B cell (primary cell): ENCODE measurements around the gene FBXO24. TPM values are rescaled to one million over a fixed set of nuclear protein-coding genes. Genes with fewer than 3 reads are reported as not detected.

ENCODE experiments used
- ATAC-seq: fragments of 200-7000 bp; cut with Tn5 transposase; one replicate; pipeline ENCODE4 v1.10.0; 2021; ENCODE audit warnings: low read depth, mild to moderate bottlenecking, moderate number of reproducible peaks, moderate library complexity
- CTCF ChIA-PET: fragments of 350-600 bp; sonication (Branson Sonifier 250); formaldehyde crosslinking; loops from one replicate; lab custom pipeline; 2021; ENCODE audit warnings: antibody characterized with exemption, inconsistent platforms; lab: Charles Lee
- POLR2A ChIA-PET: fragments of 350-600 bp; sonication (Branson Sonifier 250); formaldehyde crosslinking; loops from one replicate; lab custom pipeline; 2021; ENCODE audit warnings: antibody characterized with exemption; lab: Charles Lee
- DNase-seq: peaks from one replicate; pipeline ENCODE4 v3.0.0; 2013
- H2AFZ ChIP-seq: 2 replicates; pipeline ENCODE4 v1.6.1; 2012; ENCODE audit warnings: mild to moderate bottlenecking, low read depth, low read length; ENCODE audit not compliant: insufficient read depth, poor library complexity, severe bottlenecking
- H3K27ac ChIP-seq, 2 donors: 1 replicate in 1 of 2; 2 replicates in 1 of 2; pipeline ENCODE4 v1.5.1; 2012 to 2013; ENCODE audit warnings: low read length in 2 of 2, mild to moderate bottlenecking in 2 of 2, moderate library complexity in 1 of 2
- H3K27me3 ChIP-seq, 4 experiments: fragments of 200-600 bp in 1 of 4; sonication (generic) in 1 of 4; replicated peaks in 1 of 4; 1 replicate in 2 of 4; 2 replicates in 2 of 4; pipeline versions ENCODE4 v1.6.1 to v1.7.0; 2013 to 2016; ENCODE audit warnings: low read length in 3 of 4, mild to moderate bottlenecking in 2 of 4, mixed read lengths in 1 of 4, moderate library complexity in 1 of 4; ENCODE audit not compliant: insufficient read depth in 4 of 4, control insufficient read depth in 3 of 4; ENCODE audit errors: control extremely low read depth in 1 of 4
- H3K36me3 ChIP-seq, 2 experiments: replicated peaks in 1 of 2; 1 replicate in 1 of 2; 2 replicates in 1 of 2; pipeline versions ENCODE4 v1.6.1 to v1.7.1; 2013; ENCODE audit warnings: low read length in 1 of 2; ENCODE audit not compliant: insufficient read depth in 2 of 2, control insufficient read depth in 1 of 2; ENCODE audit errors: control extremely low read depth in 1 of 2, extremely low read depth in 1 of 2
- H3K4me1 ChIP-seq, 2 donors: fragments of 200-600 bp in 1 of 2; sonication (generic) in 1 of 2; 1 replicate in 1 of 2; 2 replicates in 1 of 2; pipeline versions ENCODE4 v1.5.1 to v1.6.1; 2013 to 2017; ENCODE audit warnings: low read length in 2 of 2; ENCODE audit not compliant: control insufficient read depth in 2 of 2, insufficient read depth in 2 of 2
- H3K4me2 ChIP-seq: replicated peaks from 2 replicates; pipeline ENCODE3; 2012; ENCODE audit warnings: mild to moderate bottlenecking, low read depth, low read length; ENCODE audit not compliant: poor library complexity, severe bottlenecking
- H3K4me3 ChIP-seq, 5 experiments: fragments of 200-600 bp in 1 of 5; sonication (generic) in 1 of 5; 1 replicate in 3 of 5; 2 replicates in 2 of 5; pipeline versions ENCODE4 v1.5.1 to v1.7.0; 2011 to 2016; ENCODE audit warnings: low read length in 4 of 5, mild to moderate bottlenecking in 4 of 5, low read depth in 2 of 5, control low read depth in 1 of 5, moderate library complexity in 1 of 5; ENCODE audit not compliant: insufficient read depth in 1 of 5; ENCODE audit errors: control extremely low read depth in 1 of 5, extremely low read depth in 1 of 5
- H3K79me2 ChIP-seq: fragments of 200-600 bp; sonication (generic); one replicate; pipeline ENCODE4 v1.6.0; 2016; ENCODE audit warnings: low read length; ENCODE audit not compliant: control insufficient read depth, insufficient read depth
- H3K9ac ChIP-seq: fragments of 200-600 bp; sonication (generic); 2 replicates; pipeline ENCODE4 v1.6.1; 2017; ENCODE audit warnings: mild to moderate bottlenecking, low read length, moderate library complexity
- H3K9me3 ChIP-seq, 3 donors: one replicate each; pipeline versions ENCODE4 v1.6.1 to v1.7.1; 2013; ENCODE audit warnings: low read length in 2 of 3; ENCODE audit not compliant: control insufficient read depth in 2 of 3, insufficient read depth in 1 of 3; ENCODE audit errors: control extremely low read depth in 1 of 3
- H4K20me1 ChIP-seq: 2 replicates; pipeline ENCODE4 v1.6.0; 2012; ENCODE audit warnings: mild to moderate bottlenecking, low read length; ENCODE audit not compliant: insufficient read depth, control insufficient read depth, poor library complexity, severe bottlenecking
- H3K27ac Mint-ChIP-seq: one replicate; pipeline ENCODE4 v1.8.0; 2021; ENCODE audit warnings: mixed read lengths
- H3K27me3 Mint-ChIP-seq: one replicate; pipeline ENCODE4 v1.8.0; 2021; ENCODE audit warnings: mixed read lengths
- H3K4me1 Mint-ChIP-seq: one replicate; pipeline ENCODE4 v1.8.0; 2021; ENCODE audit warnings: mixed read lengths
- H3K4me3 Mint-ChIP-seq: one replicate; pipeline ENCODE4 v1.8.0; 2021; ENCODE audit warnings: mixed read lengths
- H3K9me3 Mint-ChIP-seq: one replicate; pipeline ENCODE4 v1.8.0; 2022; ENCODE audit warnings: mixed read lengths; ENCODE audit not compliant: insufficient read depth
- EZH2 ChIP-seq: IDR thresholded peaks from 2 replicates; pipeline ENCODE4 v1.6.1; 2012; ENCODE audit warnings: borderline replicate concordance, low read depth, mild to moderate bottlenecking, moderate library complexity, low read length; ENCODE audit not compliant: insufficient read depth, poor library complexity, severe bottlenecking
- WGBS: methylation state at CpG from one replicate; pipeline ENCODE4 v1.1.5; 2013; ENCODE audit warnings: missing lambda C conversion rate; ENCODE audit not compliant: insufficient coverage; 5-methylcytosine and 5-hydroxymethylcytosine counted together
- intact Hi-C: fragments of 100-400 bp; cut with micrococcal nuclease; formaldehyde crosslinking; loops from one replicate; pipeline ENCODE4 v1.10.0; 2022
- polyA plus RNA-seq: library from polyadenylated mRNA; depleted of rRNA; stranded (reverse); fragments of >200 nt; gene quantifications from 2 replicates; pipeline ENCODE4 v1.2.3, GENCODE V29; 2012
- total RNA-seq, 2 donors: library from RNA; stranded (reverse); fragments of 120-200 nt in 1 of 2; gene quantifications; 1 replicate in 1 of 2; 2 replicates in 1 of 2; pipeline versions ENCODE4 v1.2.3 to v1.2.4, GENCODE V29; 2013 to 2022
- TF ChIP-seq, protein P1 (sequence below): fragments of 200-600 bp; IDR thresholded peaks from one replicate; pipeline ENCODE4 v1.8.0; 2022; ENCODE audit warnings: antibody characterized with exemption, mild to moderate bottlenecking

The FBXO24 gene
- total and polyA plus RNA-seq, 2 donors (not counting 1 experiment from before 2014, with no cell fraction given) = 1.2 to 1.6 TPM

DNA sequence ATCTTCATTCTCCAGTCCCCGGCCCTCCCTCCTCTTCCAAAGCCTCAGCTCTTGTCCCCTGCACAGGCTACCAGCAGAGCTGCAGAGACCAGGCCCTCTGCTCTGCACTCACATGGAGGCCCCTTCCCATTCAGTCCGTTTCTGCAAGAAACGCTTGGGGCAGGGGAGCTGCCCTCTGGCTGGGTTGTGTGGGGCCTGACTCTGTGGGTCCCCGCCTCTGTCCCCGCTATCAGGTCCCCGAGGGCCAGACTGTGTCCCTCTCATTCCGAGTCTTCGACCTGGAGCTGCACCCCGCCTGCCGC lies 17.5 kb downstream of the FBXO24 start:
- H3K27ac ChIP-seq = peak overlapping the region in 1 of 2 donors; percentile 43
- peak overlapping the region; percentile 99 for H3K4me2 ChIP-seq

More for the DNA sequence above, 17.5 kb downstream of the FBXO24 start:
- CTCF ChIA-PET = interaction anchor here (0.8 to 2.5 kb wide), 10 partner anchors 9 to 122 kb away, joined by 3 to 11 read pairs (median 3); partner anchors contain the start of genes FBXO24, LRCH4 and MOSPD3
- peaks cover 12% of the 10 kb centered on the region for H3K4me1 Mint-ChIP-seq
- H3K4me1 ChIP-seq = peaks cover 15 to 25% of the 10 kb centered on the region in 2 donors
- DNase-seq (no peak), ATAC-seq (no peak)
- TF ChIP-seq, protein P1, sequence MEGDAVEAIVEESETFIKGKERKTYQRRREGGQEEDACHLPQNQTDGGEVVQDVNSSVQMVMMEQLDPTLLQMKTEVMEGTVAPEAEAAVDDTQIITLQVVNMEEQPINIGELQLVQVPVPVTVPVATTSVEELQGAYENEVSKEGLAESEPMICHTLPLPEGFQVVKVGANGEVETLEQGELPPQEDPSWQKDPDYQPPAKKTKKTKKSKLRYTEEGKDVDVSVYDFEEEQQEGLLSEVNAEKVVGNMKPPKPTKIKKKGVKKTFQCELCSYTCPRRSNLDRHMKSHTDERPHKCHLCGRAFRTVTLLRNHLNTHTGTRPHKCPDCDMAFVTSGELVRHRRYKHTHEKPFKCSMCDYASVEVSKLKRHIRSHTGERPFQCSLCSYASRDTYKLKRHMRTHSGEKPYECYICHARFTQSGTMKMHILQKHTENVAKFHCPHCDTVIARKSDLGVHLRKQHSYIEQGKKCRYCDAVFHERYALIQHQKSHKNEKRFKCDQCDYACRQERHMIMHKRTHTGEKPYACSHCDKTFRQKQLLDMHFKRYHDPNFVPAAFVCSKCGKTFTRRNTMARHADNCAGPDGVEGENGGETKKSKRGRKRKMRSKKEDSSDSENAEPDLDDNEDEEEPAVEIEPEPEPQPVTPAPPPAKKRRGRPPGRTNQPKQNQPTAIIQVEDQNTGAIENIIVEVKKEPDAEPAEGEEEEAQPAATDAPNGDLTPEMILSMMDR = no peak
- no peak for TF ChIP-seq EZH2
- POLR2A ChIA-PET = interaction anchor here (0.6 to 1.6 kb wide), 6 partner anchors 9 to 102 kb away, joined by 3 to 9 read pairs (median 4); partner anchors contain the start of genes FBXO24, LRCH4, MOSPD3 and POP7
- H3K9me3 Mint-ChIP-seq = no peaks in the 10 kb centered on the region
- 41% methylated on average over 10 of the region's 10 CpGs for WGBS
- no peaks in the 10 kb centered on the region for H3K9me3 ChIP-seq
- H3K36me3 ChIP-seq = no peaks in the 10 kb centered on the region
- H3K27me3 ChIP-seq = no peaks in the 10 kb centered on the region
- H3K27me3 Mint-ChIP-seq = no peaks in the 10 kb centered on the region
- H3K4me3 Mint-ChIP-seq = peak overlapping the region; percentile 88
- H3K79me2 ChIP-seq = no peaks in the 10 kb centered on the region
- H3K27ac Mint-ChIP-seq = peak overlapping the region; percentile 80
- H4K20me1 ChIP-seq = no peaks in the 10 kb centered on the region
- H3K4me3 ChIP-seq = peak overlapping the region in 4 of 5 experiments; percentile 74 to 85 (median 78)
- peak overlapping the region; percentile 95 for H2AFZ ChIP-seq
- intact Hi-C loops = loop anchor here (1.0 to 2.0 kb wide), 9 partner anchors 9 to 102 kb away; partner anchors contain the start of genes AGFG2, FBXO24, GNB2 and LRCH4
- H3K9ac ChIP-seq = peak overlapping the region; percentile 80
